Activated naive CD8-positive, alpha-beta T cell treated with anti-CD3 and anti-CD28 coated beads, Interleukin-2, amount 50 U/mL, for 16 hours (primary cell): Measurements from ENCODE around the gene ATP5IF1.

Experiments
- DNase-seq: peaks from one replicate; pipeline ENCODE4 v3.0.0-alpha.2; 2020; ENCODE audit warnings: low read depth, low spot score

ATP5IF1 gene

GRCh38 chr1:28265577-28265976, 29.7 kb downstream of the ATP5IF1 start:
- DNase-seq: no peak

- no peak for DNase-seq
These were observed 31.0 kb downstream of the ATP5IF1 start for GRCh38 chr1:28266920-28267322.

DNA sequence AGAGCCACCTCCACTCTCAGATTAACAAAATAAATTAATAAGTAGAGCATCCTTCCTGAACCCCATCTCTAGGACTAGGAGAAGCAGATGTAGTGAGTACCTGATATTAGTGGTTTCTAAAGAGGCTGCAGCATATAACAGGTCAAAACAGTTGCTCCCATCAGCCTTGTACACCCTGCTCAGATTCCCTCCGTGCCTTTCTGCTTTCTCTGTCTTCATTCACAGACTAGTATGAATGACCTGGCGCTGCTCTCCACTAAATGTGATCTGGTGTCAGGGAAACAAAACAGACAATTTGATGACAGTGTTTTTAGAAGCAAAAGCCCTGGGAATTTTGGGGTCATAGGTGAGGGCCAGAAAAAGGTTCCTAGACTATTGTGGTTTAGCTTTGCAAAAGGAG, 31.7 kb downstream of the ATP5IF1 start:
- DNase-seq: no peak

DNA sequence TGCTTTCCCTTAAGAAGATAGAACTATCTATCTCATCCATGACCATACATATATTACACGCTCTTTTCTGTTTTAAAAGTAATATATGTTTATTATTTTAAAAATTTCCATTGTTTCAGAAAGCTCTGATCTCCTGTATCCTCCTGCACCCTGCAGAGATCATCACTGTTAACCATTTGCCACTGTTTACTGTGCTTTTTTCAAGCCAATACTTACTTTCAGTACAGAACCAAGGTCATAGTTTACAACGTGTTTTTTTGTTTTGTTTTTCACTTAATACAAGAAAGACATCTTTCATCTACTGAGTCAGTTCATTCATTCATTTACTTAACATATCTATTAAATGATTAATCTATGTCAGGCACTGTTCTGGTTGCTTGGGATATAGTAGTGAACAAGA, 33.6 kb downstream of the ATP5IF1 start:
- DNase-seq: no peak

GRCh38 chr1:28272215-28272852, 36.4 kb downstream of the ATP5IF1 start:
- DNase-seq: no peak

GRCh38 chr1:28273216-28273860, 37.4 kb downstream of the ATP5IF1 start:
- DNase-seq: no peak

DNA sequence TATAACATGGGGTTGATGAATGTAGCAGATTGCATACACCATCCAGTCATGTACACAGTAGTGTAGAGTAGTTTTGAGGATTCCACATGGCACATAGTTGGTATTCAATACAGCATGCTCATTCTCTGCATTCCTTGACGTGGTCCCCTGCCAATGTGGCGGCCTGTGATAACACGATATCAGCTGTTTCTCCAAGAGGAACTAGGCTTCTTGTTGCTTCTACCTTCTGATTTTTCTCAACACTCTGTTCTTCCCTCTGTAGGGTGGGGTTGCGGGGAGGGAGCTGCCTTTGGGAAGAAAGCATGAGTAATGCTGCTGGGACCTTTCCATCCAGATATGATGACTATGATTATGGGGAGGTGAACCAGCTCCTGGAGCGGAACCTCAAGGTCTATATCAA, 42.8 kb downstream of the ATP5IF1 start:
- no peak for DNase-seq

DNA sequence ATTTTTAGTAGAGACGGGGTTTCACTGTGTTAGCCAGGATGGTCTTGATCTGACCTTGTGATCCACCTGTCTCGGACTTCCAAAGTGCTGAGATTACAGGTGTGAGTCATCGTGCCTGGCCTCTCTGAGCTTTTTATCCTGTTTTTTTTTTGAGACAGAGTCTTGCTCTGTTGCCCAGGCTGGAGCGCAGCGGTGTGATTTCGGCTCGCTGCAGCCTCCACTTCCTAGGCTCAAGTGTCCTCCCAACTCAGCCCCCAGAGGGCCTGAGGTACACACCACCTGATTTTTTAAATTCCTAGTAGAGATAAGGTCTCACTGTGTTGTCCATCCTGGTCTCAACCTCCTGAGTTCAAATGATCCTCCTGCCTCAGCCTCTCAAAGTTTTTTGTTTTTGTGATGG, 43.8 kb downstream of the ATP5IF1 start:
- no peak for DNase-seq

GRCh38 chr1:28280501-28280900, 44.6 kb downstream of the ATP5IF1 start:
- no peak for DNase-seq

DNA sequence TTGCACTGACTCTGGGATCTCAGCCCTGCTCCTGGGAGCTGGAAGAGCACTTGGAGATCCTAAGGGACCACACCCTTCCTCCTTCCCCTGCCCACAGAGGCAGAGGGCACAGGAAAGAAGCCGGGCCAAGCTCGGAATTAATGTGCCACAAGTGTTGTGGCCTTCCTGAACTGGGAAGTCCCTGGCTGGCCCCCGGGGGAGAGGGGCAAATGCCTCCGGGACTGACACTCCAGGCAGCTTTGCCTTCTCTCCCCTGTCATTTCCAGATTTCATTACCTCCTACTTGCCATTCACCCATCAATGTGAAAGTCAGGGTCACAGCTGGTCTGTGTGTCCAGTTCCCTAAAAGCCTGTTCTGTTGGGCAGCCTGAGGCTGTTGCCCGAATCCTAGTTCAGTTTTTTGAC, 45.1 kb downstream of the ATP5IF1 start:
- no peak for DNase-seq

- DNase-seq: no peak
These were observed 45.9 kb downstream of the ATP5IF1 start for GRCh38 chr1:28281608-28282425.

- DNase-seq: no peak
These were observed 46.8 kb downstream of the ATP5IF1 start for GRCh38 chr1:28282426-28283407.

- no peak for DNase-seq
These were observed 50.2 kb downstream of the ATP5IF1 start for GRCh38 chr1:28286111-28286510.
